Measurements from ENCODE around the gene STXBP6.

Gene STXBP6

DNA sequence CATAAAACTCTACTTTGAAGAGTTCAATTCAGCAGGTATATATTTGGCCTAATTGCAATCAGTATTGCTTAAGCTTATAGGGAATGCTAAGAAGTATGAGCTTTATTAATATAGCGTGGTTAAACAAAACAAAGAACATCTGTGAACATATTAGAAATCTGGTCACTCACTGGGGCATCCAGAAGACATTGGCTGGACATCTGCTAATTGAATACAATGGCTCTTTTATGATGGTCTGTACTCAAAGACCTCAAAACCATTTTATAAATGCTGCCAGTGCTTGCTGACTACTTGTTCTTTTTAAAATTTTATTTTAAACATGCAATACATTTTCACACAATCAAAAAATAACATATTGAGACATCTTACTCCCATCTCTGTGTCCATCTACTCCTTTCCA lies 173.0 kb downstream of the STXBP6 start:
- no peak for DNase-seq (ENCODE audit: low read depth)
- TF ChIP-seq, protein P1, sequence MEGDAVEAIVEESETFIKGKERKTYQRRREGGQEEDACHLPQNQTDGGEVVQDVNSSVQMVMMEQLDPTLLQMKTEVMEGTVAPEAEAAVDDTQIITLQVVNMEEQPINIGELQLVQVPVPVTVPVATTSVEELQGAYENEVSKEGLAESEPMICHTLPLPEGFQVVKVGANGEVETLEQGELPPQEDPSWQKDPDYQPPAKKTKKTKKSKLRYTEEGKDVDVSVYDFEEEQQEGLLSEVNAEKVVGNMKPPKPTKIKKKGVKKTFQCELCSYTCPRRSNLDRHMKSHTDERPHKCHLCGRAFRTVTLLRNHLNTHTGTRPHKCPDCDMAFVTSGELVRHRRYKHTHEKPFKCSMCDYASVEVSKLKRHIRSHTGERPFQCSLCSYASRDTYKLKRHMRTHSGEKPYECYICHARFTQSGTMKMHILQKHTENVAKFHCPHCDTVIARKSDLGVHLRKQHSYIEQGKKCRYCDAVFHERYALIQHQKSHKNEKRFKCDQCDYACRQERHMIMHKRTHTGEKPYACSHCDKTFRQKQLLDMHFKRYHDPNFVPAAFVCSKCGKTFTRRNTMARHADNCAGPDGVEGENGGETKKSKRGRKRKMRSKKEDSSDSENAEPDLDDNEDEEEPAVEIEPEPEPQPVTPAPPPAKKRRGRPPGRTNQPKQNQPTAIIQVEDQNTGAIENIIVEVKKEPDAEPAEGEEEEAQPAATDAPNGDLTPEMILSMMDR (IDR thresholded peaks at IDR 0.05; ENCODE audit: control insufficient read depth, insufficient read depth, low read depth, low read length, missing control alignments): no peak
- no peak overlapping the region for H3K4me3 ChIP-seq (ENCODE audit: control insufficient read depth, low read depth, low read length)

DNA sequence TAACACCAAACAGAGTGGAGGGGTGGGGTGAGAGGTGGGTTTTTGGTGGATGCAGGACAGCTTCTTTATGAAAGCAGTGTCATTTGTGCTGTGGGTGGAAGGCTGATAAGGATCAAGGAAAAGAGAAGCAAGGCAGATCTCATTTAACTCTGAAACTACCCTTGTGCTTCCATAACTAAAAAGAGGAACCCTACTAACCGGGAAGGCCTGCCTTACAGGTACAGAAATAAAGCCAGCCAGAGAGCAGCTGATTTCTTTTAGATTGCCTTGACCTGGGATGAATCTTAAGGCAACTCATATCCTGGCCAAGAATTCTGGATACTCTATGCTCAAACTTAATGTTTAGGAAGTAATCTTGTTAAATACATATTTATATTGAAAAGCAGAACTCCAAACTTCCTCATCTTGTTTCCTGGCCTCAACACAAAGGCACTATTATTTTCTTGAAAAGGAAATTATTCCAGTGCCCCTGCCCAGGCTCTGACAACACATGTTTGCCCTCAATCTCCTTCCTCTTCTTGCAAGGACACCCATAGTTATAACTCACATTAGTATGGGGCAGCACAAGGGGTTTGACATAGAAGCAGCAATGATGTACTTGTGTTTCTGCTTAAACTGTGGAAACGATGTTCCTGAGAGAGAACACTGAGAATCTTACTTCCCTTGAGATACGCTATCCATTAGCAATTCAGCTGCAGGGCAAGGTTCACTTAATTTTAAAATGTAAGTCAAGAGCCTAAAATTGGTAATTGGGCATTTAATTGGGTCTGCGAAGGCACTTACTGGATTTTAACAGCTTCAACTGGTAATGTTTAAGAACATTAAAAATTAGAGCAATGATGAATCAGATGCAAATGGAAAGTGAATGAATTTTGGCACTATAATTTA lies 173.7 kb downstream of the STXBP6 start:
- TF ChIP-seq, protein P1 (IDR thresholded peaks at IDR 0.05; ENCODE audit: control insufficient read depth, insufficient read depth, low read depth, low read length, missing control alignments): no peak
- no peak for DNase-seq (ENCODE audit: low read depth)

DNA sequence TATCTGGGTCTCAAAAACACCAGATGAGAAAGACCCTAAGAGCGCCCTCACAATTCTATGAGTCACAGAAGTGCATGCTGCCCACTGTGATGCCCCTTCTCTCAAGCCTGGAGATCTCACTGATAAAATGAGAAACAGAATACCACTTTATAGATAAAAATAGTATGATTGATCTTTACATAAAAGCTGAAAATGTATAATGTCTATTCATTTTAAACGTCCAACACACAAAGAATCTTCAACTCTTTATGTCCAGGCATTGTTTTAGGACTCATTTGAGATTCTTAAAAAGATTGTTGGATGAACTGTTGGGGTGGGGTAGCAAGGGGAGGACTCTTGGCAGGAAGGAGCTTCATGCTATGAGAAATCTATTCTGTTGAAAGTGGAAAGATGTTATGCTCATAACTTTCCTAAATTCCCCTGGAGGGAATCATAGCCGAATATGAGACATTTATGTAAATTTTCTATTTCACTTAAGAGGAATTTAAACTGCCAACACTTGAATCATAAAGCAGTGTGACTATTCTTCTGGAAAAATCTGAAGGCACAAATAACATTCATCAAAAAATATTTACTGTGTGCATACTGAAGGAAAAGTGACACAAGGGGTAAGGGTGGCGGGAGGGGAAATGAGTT lies 174.6 kb downstream of the STXBP6 start:
- TF ChIP-seq, protein P1 (IDR thresholded peaks at IDR 0.05; ENCODE audit: control insufficient read depth, insufficient read depth, low read depth, low read length, missing control alignments): no peak
- DNase-seq (ENCODE audit: low read depth): no peak
- H3K4me3 ChIP-seq (ENCODE audit: control insufficient read depth, low read depth, low read length): no peak overlapping the region

More for the DNA sequence above, 173.7 kb downstream of the STXBP6 start:
- no peak overlapping the region for H3K4me3 ChIP-seq (ENCODE audit: control insufficient read depth, low read depth, low read length)

GRCh38 chr14:24874514-24875202 lies 175.3 kb downstream of the STXBP6 start:
- DNase-seq (ENCODE audit: low read depth): no peak
- H3K4me3 ChIP-seq (ENCODE audit: control insufficient read depth, low read depth, low read length): no peak overlapping the region
- TF ChIP-seq, protein P1 (IDR thresholded peaks at IDR 0.05; ENCODE audit: control insufficient read depth, insufficient read depth, low read depth, low read length, missing control alignments): no peak

- no peak overlapping the region for H3K4me3 ChIP-seq (ENCODE audit: control insufficient read depth, low read depth, low read length)
- no peak for DNase-seq (ENCODE audit: low read depth)
- TF ChIP-seq, protein P1 (IDR thresholded peaks at IDR 0.05; ENCODE audit: control insufficient read depth, insufficient read depth, low read depth, low read length, missing control alignments): no peak
Measured at GRCh38 chr14:24873551-24873950, 176.4 kb downstream of the STXBP6 start.

GRCh38 chr14:24870949-24871701 lies 178.8 kb downstream of the STXBP6 start:
- DNase-seq (ENCODE audit: low read depth): no peak
- TF ChIP-seq, protein P1 (IDR thresholded peaks at IDR 0.05; ENCODE audit: control insufficient read depth, insufficient read depth, low read depth, low read length, missing control alignments): no peak
- H3K4me3 ChIP-seq (ENCODE audit: control insufficient read depth, low read depth, low read length): no peak overlapping the region
